Measurements from ENCODE around the gene EDN3.
A peak's percentile ranks its signal among the peaks of the same experiment; 100 is the strongest.

The EDN3 gene

GRCh38 chr20:59308493-59309201, 8.2 kb downstream of the EDN3 start:
- DNase-seq (ENCODE audit: low spot score), result peak; percentile 60

- no peak for DNase-seq (ENCODE audit: low spot score)
These were observed 8.8 kb downstream of the EDN3 start for GRCh38 chr20:59309218-59309617.

GRCh38 chr20:59314997-59315396, 14.6 kb downstream of the EDN3 start:
- no peak for DNase-seq (ENCODE audit: low spot score)

GRCh38 chr20:59316911-59317731, 16.7 kb downstream of the EDN3 start:
- DNase-seq (ENCODE audit: low spot score), result no peak

GRCh38 chr20:59318201-59318790, 17.9 kb downstream of the EDN3 start:
- DNase-seq (ENCODE audit: low spot score), result no peak

- no peak for DNase-seq (ENCODE audit: low spot score)
These were observed 18.4 kb downstream of the EDN3 start for GRCh38 chr20:59318803-59319202.

- DNase-seq (ENCODE audit: low spot score), result no peak
These were observed 20.0 kb downstream of the EDN3 start for GRCh38 chr20:59320426-59320825.

- no peak for DNase-seq (ENCODE audit: low spot score)
These were observed 20.6 kb downstream of the EDN3 start for GRCh38 chr20:59320854-59321647.

- no peak for DNase-seq (ENCODE audit: low spot score)
These were observed 21.7 kb downstream of the EDN3 start for GRCh38 chr20:59322081-59322480.

- DNase-seq (ENCODE audit: low spot score), result no peak
These were observed 22.4 kb downstream of the EDN3 start for GRCh38 chr20:59322585-59323454.

- DNase-seq (ENCODE audit: low spot score), result no peak
These were observed 23.3 kb downstream of the EDN3 start for GRCh38 chr20:59323731-59324130.

- DNase-seq (ENCODE audit: low spot score), result no peak
These were observed 24.2 kb downstream of the EDN3 start for GRCh38 chr20:59324521-59325141.

- DNase-seq (ENCODE audit: low spot score), result no peak
These were observed 24.7 kb downstream of the EDN3 start for GRCh38 chr20:59325142-59325523.

- no peak for DNase-seq (ENCODE audit: low spot score)
These were observed 25.8 kb downstream of the EDN3 start for GRCh38 chr20:59326188-59326587.

GRCh38 chr20:59328071-59328470, 27.7 kb downstream of the EDN3 start:
- no peak for DNase-seq (ENCODE audit: low spot score)

- DNase-seq (ENCODE audit: low spot score), result no peak
These were observed 31.4 kb downstream of the EDN3 start for GRCh38 chr20:59331721-59332329.

GRCh38 chr20:59333260-59333845, 32.9 kb downstream of the EDN3 start:
- no peak for DNase-seq (ENCODE audit: low spot score)

- DNase-seq (ENCODE audit: low spot score), result no peak
These were observed 33.5 kb downstream of the EDN3 start for GRCh38 chr20:59333951-59334350.

- no peak for DNase-seq (ENCODE audit: low spot score)
These were observed 34.4 kb downstream of the EDN3 start for GRCh38 chr20:59334651-59335300.

- DNase-seq (ENCODE audit: low spot score), result no peak
These were observed 35.0 kb downstream of the EDN3 start for GRCh38 chr20:59335377-59335776.

All from HuH-7 (cell line).